Femur (tissue), 1 donor: ENCODE measurements around the gene PITX1.
"Not testable (repeated sequence)": the region's sequence is repeated elsewhere in the genome, so short reads cannot be mapped to it uniquely, and the experiment has no call there.

ENCODE experiments used
- DNase-seq: peaks from one replicate; pipeline ENCODE4 v3.0.0-alpha.2; 2017

PITX1 gene

DNA sequence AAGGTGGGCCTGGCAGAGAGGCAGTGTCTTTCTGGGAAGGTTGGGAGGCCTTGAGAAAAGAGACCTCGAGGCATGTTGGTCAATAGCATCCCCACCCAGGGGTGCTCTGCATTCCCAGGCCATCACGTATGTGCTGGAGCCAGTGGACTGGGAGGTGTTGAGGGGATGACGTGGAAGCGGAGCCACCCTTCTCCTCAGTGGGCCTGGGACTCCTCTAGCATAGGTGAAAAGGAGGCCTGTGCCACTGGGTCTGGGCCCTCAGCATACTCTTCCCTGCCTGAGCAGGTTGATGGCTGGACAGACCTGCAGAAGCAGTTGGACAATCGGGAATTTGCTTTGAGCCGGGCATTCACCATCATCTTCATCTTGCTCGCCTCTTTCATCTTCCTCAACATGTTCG lies 25.5 kb downstream of the PITX1 start:
- DNase-seq: no peak

DNA sequence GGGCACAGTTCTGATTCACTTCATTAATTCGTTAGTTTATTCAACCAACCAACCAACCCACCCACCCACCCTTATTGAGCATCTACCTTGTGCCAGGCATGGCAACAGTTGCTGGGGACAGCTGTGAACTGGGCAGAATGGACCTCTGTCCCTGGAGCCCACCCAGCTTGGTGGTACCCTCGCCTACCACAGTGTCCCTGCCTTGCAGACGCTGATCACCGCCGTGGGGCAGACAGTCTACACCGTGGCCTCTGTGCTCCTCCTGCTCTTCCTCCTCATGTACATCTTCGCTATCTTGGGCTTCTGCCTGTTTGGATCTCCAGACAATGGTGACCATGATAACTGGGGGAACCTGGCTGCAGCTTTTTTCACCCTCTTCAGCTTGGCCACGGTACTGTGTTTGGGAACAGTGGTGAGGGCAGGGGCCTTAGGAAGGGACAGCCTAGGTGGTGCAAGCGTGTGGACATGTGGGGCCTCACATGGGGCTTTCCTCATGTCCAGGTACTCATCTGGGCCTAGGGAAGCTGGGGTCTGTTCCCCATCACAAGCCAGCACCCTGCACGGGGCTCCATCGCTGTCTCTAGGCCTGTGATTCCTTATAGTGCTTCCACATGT lies 26.2 kb downstream of the PITX1 start:
- no peak for DNase-seq

DNA sequence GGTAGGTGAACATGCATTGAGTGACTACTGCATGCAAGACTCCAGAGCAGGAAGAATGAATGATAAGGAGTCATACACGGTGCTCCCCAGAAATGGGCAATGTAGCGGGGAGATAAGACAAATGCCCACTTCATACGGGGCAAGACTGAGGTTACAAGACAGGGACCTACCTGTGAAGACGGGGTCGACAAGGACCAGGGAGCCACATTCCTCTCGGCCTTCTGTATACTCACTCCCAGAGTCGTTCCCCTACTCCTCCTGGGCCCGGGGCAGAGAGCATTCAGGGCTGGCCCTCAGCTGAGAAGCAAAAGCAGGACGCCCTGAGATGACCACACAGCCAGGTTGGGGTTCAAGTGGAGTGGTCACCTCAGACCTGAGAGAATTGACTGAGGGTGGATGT lies 26.7 kb downstream of the PITX1 start:
- DNase-seq: no peak

DNA sequence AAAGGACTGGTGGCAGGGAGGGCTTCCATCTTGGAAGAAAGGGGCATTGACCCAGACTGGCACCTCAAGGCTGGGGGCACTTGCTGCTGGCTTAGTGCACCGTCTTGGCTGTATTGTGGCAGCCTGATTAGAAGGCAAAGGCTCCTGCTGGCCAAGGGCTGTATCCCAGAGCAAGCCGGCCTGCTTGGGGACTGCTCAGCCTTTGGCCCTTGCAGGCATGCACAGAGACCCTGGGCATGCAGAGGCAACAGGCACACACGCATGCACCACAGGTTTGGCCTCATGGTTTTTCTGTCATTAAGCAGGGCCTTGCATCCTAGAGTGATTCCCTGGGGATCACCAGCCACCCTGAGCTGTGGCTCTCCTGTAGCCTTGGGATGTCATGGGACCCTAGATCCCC lies 29.0 kb downstream of the PITX1 start:
- DNase-seq: no peak

DNA sequence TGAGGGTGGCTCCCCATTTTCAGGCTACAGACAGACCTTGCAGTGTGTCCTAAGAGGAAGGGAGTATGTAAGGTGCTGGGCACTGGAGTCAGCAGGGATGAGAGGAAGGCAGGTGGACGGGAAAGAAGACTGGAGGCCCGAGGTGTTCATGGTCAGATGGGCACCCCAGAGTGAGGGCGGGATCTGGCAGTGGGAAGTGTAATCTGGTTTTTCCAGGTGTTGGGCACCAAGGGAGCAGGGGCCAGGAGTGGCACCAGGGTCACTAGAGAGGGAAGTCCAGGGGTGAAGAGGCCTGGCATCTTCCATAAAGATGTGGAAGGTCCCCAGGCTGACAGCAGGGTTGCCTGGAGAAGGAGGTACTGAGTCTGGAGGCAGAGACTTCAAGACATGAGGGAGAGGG lies 29.7 kb downstream of the PITX1 start:
- DNase-seq: no peak

DNA sequence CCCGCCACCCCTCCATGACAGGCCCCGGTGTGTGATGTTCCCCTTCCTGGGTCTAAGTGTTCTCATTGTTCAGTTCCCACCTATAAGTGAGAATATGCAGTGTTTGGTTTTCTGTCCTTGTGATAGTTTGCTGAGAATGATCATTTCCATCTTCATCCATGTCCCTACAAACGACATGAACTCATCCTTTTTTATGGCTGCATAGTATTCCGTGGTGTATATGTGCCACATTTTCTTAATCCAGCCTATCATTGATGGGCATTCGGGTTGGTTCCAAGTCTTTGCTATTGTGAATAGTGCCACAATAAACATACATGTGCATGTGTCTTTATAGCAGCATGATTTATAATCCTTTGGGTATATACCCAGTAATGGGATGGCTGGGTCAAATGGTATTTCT lies 36.0 kb downstream of the PITX1 start:
- not testable (repeated sequence) for DNase-seq

DNA sequence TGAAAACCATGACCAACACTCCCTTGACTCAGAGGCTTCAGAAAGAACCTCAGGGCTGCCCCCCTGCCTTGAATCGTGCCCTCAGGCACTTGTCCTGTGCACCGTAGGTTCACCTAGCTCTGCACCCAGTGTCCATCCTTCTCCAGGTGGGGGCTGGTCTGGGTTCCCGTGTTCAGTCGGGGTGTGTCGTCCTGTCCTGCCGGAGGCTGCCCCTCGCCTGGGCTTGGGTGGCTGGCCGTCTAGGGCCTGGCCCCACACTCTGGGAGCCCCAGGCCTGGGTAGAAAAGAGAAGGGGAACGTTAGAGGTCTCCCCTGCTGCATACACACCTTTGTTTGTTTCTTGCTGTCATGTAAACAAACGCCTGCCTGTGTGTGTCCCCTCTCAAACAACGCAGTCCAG lies 37.0 kb downstream of the PITX1 start:
- no peak for DNase-seq

DNA sequence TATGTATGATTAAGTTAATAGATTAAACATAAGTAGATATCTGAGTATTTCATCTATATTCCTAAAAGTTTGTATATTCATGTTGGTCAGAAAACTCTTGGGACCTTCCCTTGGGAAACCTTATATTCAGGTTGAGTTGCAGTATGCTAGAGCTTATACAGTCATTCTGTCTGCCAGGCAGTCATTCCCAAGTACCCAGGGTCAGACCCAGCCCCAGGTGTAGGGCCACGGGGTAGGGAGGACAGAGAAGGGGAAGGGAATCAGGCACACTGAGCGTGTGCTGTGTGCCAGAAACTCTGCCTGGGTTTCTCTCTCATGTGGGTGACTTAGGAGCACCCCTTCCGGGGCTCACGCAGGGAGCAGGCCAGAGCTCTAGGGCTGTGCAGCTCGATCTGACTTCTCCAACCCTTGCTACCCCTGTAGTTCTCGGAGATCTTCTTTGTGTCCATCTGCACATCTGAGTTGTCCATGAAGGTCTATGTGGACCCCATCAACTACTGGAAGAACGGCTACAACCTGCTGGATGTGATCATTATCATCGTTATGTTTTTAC lies 38.1 kb downstream of the PITX1 start:
- no peak for DNase-seq

DNA sequence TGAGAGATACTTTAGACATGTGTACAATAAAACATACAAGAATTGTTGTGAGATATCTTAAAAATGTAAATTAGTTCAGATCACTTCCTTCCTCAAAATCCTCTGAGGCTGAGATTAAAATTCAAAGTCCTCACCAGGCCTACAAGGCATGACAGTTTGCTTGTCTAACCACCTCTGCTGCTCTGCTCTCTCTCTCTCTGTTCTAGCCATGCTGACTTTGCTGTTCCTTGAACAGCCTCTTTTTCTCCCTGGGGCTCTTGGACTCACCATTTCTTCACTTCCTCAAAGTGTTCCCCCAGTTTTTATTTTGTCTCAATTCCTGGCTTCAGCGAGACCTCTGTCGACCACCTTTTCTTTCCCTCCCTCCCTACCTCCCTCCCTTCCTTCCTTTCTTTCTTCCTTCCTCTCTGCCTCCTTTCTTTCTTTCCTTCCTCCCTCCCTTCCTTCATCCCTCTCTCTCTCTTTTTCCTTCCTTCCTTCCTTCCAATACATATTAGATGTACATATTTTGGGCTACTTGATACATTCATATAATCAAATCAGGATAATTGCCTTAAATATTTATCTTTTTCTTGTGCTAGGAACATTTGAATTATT lies 39.4 kb downstream of the PITX1 start:
- DNase-seq: no peak

DNA sequence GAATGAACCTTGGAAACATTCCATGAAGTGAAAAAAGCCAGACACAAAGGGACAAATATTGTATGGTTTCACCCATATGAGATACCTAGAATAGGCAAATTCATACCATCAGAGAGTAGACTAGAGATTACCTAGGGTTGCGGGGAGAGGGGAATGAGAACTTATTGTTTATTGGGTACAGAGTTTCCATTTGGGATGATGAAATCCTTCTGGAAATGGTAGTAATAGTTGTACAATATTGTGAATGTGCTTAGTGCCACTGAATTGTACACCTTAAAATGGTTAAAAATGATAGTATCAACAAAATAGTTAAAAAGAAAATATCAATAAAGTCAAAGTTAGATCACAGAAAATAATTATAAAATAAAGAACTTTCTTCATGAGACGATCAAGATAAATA lies 40.9 kb downstream of the PITX1 start:
- DNase-seq: no peak

DNA sequence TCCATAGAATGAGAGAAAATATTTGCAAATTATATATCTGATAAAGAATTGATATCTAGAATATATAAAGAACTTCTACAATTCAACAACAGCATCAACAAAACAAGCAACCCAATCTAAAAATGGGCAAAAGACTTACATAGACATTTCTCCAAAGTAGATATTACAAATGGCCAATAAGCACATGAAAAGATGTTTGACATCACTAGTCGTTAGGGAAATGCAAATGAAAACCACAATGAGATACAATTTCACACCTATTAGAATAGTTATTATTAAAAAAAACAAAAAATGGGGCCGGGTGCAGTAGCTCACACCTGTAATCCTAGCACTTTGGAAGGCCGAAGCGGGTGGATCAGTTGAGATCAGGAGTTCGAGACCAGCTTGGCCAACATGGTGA lies 41.9 kb downstream of the PITX1 start:
- no peak for DNase-seq

DNA sequence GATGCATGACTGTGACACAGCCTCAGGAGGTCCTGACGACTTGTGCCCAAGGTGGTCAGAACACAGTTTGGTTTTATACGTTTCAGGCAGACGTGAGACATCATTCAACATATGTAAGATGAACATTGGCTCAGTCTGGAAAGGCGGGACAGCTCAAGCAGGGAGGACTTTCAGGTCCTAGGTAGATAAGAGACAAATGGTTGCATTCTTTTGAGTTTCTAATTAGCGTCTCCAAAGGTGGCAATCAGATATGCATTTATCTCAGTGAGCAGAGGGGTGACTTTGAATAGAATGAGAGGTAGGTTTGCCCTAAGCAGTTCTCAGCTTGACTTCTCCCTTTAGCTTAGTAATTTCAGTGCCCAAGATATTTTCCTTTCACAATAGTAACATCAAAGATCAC lies 43.8 kb downstream of the PITX1 start:
- not testable (repeated sequence) for DNase-seq

DNA sequence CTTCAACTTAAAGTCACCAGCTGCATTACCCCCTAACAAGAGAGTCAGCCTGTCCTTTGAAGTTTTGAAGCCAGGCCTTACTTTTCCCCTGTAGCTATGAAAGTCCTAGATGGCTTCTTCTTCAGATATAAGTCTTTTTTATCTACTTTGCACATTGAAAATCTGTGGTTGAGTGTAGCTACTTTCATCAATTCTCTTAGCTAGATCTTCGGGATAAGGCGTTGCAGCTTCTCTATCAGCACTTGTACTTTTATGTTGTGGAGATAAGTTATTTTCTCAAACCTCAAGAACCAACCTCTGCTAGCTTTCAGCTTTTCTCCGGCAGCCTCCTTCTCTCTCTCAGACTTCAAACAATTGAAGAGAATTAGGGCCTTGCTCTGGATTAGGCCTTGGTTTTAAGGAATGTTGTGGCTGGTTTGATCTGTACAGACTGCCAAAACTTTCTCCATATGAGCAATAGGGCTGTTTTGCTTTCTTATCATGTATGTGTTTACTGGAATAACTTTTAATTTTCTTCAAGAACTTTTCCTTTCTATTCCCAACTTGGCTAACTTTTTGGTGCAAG lies 44.7 kb downstream of the PITX1 start:
- no peak for DNase-seq

DNA sequence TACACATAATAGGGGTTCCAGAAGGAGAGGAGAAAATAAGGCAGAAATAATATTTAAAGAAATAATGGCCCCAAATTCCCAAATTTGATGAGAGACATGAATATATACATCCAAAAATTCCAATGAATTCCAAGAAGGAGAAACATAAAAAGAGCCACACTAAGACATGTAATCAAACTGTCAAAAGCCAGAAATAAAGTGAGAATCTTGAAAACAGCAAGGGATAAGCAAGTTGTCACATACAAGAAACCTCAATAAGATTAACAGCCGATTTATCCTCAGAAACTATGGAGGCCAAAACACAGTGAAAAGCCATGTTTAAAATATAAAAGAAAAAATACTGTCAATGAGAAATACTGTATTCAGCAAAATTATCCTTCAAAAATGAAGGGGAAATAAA lies 51.8 kb downstream of the PITX1 start:
- DNase-seq: no peak

DNA sequence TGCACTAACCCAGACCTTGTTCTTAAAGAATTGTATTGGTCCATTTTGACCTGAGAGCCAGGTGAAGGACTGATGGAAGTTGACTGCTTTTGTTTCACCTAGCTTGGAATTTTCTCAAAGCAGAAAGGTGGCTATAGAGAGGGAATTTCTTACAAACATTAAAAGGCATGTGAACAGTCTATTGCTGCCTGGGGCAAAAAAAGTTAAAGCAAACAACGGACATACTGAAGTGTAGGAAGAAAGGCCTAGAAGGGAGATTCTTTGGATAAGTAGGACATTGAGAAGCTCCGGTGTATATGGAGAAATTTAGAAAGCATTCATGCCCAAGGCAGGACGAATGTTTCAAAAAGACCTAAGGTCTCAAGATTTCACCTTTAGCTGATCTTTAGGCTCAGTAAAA lies 54.6 kb downstream of the PITX1 start:
- DNase-seq: no peak
